ENCODE data around the gene MGP.

GRCh38 chr12:14846042-14846587 is 39.5 kb downstream of the MGP start:
- no peak for TF ChIP-seq ZFP30 (CRISPR knock-in tag; IDR thresholded peaks at IDR 0.05)
- no peak for TF ChIP-seq RARB (CRISPR knock-in tag; IDR thresholded peaks at IDR 0.05)

Data from SK-N-SH treated with all-trans-retinoic acid at 6 μM for 48 hours (cell line).